Skeletal muscle cell (primary cell): ENCODE results near the gene PRKG1.
A peak's percentile ranks its signal among the peaks of the same experiment; 100 is the strongest.

Experiments
- DNase-seq: peaks from one replicate; pipeline ENCODE4 v3.0.0-alpha.2; 2010; ENCODE audit warnings: low read depth
- H3K4me3 ChIP-seq: 2 replicates; pipeline ENCODE4 v1.5.1; 2011; ENCODE audit warnings: low read depth, mild to moderate bottlenecking, control low read depth, low read length, moderate library complexity

Gene PRKG1

GRCh38 chr10:51846856-51847506 lies 772.7 kb downstream of the PRKG1 start:
- H3K4me3 ChIP-seq: no peak overlapping the region
- DNase-seq: no peak

- no peak for DNase-seq
Measured at GRCh38 chr10:51852297-51852696, 778.0 kb downstream of the PRKG1 start.

GRCh38 chr10:51857305-51857704 lies 783.0 kb downstream of the PRKG1 start:
- no peak for DNase-seq
- H3K4me3 ChIP-seq: no peak overlapping the region

More at GRCh38 chr10:51852297-51852696, 778.0 kb downstream of the PRKG1 start:
- H3K4me3 ChIP-seq: no peak overlapping the region

GRCh38 chr10:51860257-51860656 lies 786.0 kb downstream of the PRKG1 start:
- DNase-seq: peak; percentile 30

GRCh38 chr10:51861051-51861450 lies 786.8 kb downstream of the PRKG1 start:
- H3K4me3 ChIP-seq: no peak overlapping the region
- no peak for DNase-seq

More at GRCh38 chr10:51860257-51860656, 786.0 kb downstream of the PRKG1 start:
- no peak overlapping the region for H3K4me3 ChIP-seq

- DNase-seq: no peak
- no peak overlapping the region for H3K4me3 ChIP-seq
Measured at GRCh38 chr10:51861731-51862130, 787.4 kb downstream of the PRKG1 start.

GRCh38 chr10:51862149-51862548 lies 787.9 kb downstream of the PRKG1 start:
- H3K4me3 ChIP-seq: no peak overlapping the region
- DNase-seq: no peak

GRCh38 chr10:51867956-51868355 lies 793.7 kb downstream of the PRKG1 start:
- H3K4me3 ChIP-seq: no peak overlapping the region
- DNase-seq: peak; percentile 94

GRCh38 chr10:51874131-51874530 lies 799.8 kb downstream of the PRKG1 start:
- DNase-seq: no peak
- no peak overlapping the region for H3K4me3 ChIP-seq

GRCh38 chr10:51875610-51876009 lies 801.3 kb downstream of the PRKG1 start:
- no peak for DNase-seq

GRCh38 chr10:51876503-51876902 lies 802.2 kb downstream of the PRKG1 start:
- no peak for DNase-seq
- no peak overlapping the region for H3K4me3 ChIP-seq

More at GRCh38 chr10:51875610-51876009, 801.3 kb downstream of the PRKG1 start:
- no peak overlapping the region for H3K4me3 ChIP-seq

GRCh38 chr10:51876979-51877378 lies 802.7 kb downstream of the PRKG1 start:
- no peak for DNase-seq
- H3K4me3 ChIP-seq: no peak overlapping the region

- H3K4me3 ChIP-seq: no peak overlapping the region
- no peak for DNase-seq
Measured at GRCh38 chr10:51877636-51878035, 803.3 kb downstream of the PRKG1 start.

- no peak overlapping the region for H3K4me3 ChIP-seq
- DNase-seq: no peak
Measured at GRCh38 chr10:51878695-51879094, 804.4 kb downstream of the PRKG1 start.

- peak; percentile 100 for DNase-seq
- no peak overlapping the region for H3K4me3 ChIP-seq
Measured at GRCh38 chr10:51879238-51879637, 805.0 kb downstream of the PRKG1 start.

- no peak overlapping the region for H3K4me3 ChIP-seq
- DNase-seq: no peak
Measured at GRCh38 chr10:51881213-51881612, 806.9 kb downstream of the PRKG1 start.

GRCh38 chr10:51886438-51887068 lies 812.3 kb downstream of the PRKG1 start:
- H3K4me3 ChIP-seq: no peak overlapping the region
- peak; percentile 48 for DNase-seq

- no peak overlapping the region for H3K4me3 ChIP-seq
- no peak for DNase-seq
Measured at GRCh38 chr10:51888263-51888662, 814.0 kb downstream of the PRKG1 start.

GRCh38 chr10:51892313-51892712 lies 818.0 kb downstream of the PRKG1 start:
- no peak for DNase-seq
- no peak overlapping the region for H3K4me3 ChIP-seq

- no peak overlapping the region for H3K4me3 ChIP-seq
- no peak for DNase-seq
Measured at GRCh38 chr10:51892965-51893658, 818.8 kb downstream of the PRKG1 start.
